Measurements from ENCODE around the gene CRYBG2. TPM values are rescaled to one million over a fixed set of nuclear protein-coding genes. Genes with fewer than 3 reads are reported as not detected.

CRYBG2 gene
- polyA plus RNA-seq, 3 donors = 0.52 TPM; not detected in 2

DNA sequence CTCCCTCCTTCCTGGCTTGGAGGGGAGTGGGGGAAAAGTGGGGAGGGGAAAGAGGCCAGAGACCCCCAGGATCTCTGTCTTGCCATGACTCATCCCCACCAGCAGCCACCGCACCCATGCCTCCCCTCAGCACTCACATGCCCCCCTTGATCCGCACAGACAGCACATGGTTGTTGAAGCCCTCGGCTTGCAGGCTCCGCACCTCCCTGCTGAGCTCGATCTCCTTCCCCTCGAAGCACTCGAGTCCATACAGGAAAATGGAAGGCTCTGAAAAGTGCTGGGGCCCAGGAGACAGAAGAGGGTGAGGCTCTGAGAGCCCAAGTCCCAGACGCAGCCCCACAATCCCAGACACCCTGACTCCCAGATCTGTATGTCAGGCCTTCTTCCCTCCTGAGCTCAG, 25.3 kb downstream of the CRYBG2 start:
- Histone ChIP-seq H2AFZ (ENCODE audit: insufficient read depth, low read depth, low read length, poor library complexity, severe bottlenecking) (no peak overlapping the region), H3K79me2 (ENCODE audit: insufficient read depth, low read length) (no peaks in the 10 kb centered on the region), H3K9me3 (replicated peaks in 1 of 2; ENCODE audit: control insufficient read depth in 1 of 2, insufficient read depth in 1 of 2, low read length in 2 of 2) (no peaks in the 10 kb centered on the region), H3K27me3 (ENCODE audit: control insufficient read depth in 2 of 2, insufficient read depth in 2 of 2, low read length in 2 of 2) (no peaks in the 10 kb centered on the region), H3K27ac (ENCODE audit: low read depth in 1 of 2, low read length in 2 of 2) (no peak overlapping the region), H3K36me3 (replicated peaks in 1 of 2; ENCODE audit: control insufficient read depth in 1 of 2, insufficient read depth in 2 of 2, low read length in 2 of 2) (peaks cover 0 to 9% of the 10 kb centered on the region in 2 donors), H4K20me1 (ENCODE audit: insufficient read depth, low read length) (no peaks in the 10 kb centered on the region), H3K4me1 (ENCODE audit: control insufficient read depth in 1 of 2, insufficient read depth in 2 of 2, low read length in 2 of 2) (peaks cover 7% of the 10 kb centered on the region in 2 donors), H3K4me3 (replicated peaks in 1 of 3; ENCODE audit: low read depth in 2 of 3, low read length in 3 of 3) (no peak overlapping the region), H3K9ac (ENCODE audit: insufficient read depth, low read length, poor library complexity, severe bottlenecking) (no peak overlapping the region), H3K4me2 (replicated peaks; ENCODE audit: extremely low read depth, low read length, poor library complexity, severe bottlenecking) (no peak overlapping the region)
- Mint-ChIP-seq H3K27ac (no peak overlapping the region), H3K36me3 (peaks cover 9% of the 10 kb centered on the region in 2 donors), H3K27me3 (ENCODE audit: low read depth in 3 of 3) (peaks cover 4 to 12% (median 9%) of the 10 kb centered on the region in 3 donors), H3K4me1 (peaks cover 7% of the 10 kb centered on the region), H3K4me3 (no peak overlapping the region), H3K9me3 (peaks cover 0 to 2% (median 0%) of the 10 kb centered on the region in 7 donors)
- TF ChIP-seq, protein P1, sequence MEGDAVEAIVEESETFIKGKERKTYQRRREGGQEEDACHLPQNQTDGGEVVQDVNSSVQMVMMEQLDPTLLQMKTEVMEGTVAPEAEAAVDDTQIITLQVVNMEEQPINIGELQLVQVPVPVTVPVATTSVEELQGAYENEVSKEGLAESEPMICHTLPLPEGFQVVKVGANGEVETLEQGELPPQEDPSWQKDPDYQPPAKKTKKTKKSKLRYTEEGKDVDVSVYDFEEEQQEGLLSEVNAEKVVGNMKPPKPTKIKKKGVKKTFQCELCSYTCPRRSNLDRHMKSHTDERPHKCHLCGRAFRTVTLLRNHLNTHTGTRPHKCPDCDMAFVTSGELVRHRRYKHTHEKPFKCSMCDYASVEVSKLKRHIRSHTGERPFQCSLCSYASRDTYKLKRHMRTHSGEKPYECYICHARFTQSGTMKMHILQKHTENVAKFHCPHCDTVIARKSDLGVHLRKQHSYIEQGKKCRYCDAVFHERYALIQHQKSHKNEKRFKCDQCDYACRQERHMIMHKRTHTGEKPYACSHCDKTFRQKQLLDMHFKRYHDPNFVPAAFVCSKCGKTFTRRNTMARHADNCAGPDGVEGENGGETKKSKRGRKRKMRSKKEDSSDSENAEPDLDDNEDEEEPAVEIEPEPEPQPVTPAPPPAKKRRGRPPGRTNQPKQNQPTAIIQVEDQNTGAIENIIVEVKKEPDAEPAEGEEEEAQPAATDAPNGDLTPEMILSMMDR (IDR thresholded peaks at IDR 0.05) = no peak
- no peak for DNase-seq
- WGBS (ENCODE audit: insufficient coverage) = 86% methylated on average over 1 of the region's 8 CpGs
- intact Hi-C loops (cut with micrococcal nuclease) = no loop called here

DNA sequence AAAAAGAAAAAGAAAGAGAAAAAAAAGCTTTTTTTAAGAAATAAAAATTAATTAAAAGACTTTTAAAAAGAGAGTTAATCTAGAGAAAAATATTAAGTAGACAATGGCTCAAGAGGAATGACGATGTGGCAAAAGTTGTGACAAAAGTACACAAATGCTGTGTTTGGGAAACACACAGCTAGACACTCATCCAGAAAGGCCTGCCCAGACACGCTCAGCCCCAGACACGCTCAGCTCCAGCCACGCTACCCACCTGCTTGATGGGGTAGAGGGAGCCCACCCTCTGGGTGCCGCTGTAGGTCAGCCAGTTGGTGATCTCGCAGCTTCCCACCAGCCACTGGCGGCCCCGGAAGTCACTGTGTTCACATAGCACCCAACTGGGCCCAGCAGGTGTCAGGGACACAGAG, 26.0 kb downstream of the CRYBG2 start:
- no peak overlapping the region for H3K4me3 ChIP-seq (replicated peaks in 1 of 3; ENCODE audit: low read depth in 2 of 3, low read length in 3 of 3)
- Mint-ChIP-seq H3K27me3 (ENCODE audit: low read depth in 3 of 3) (peaks cover 4 to 12% (median 9%) of the 10 kb centered on the region in 3 donors), H3K27ac (peak overlapping the region in 2 of 7 donors; percentile 63 to 77), H3K36me3 (peaks cover 15 to 16% of the 10 kb centered on the region in 2 donors), H3K4me1 (peaks cover 4% of the 10 kb centered on the region), H3K9me3 (peaks cover 0 to 2% (median 0%) of the 10 kb centered on the region in 7 donors), H3K4me3 (no peak overlapping the region)
- no peaks in the 10 kb centered on the region for H4K20me1 ChIP-seq (ENCODE audit: insufficient read depth, low read length)
- peaks cover 1% of the 10 kb centered on the region in 2 donors for H3K4me1 ChIP-seq (ENCODE audit: control insufficient read depth in 1 of 2, insufficient read depth in 2 of 2, low read length in 2 of 2)
- no peak overlapping the region for H3K4me2 ChIP-seq (replicated peaks; ENCODE audit: extremely low read depth, low read length, poor library complexity, severe bottlenecking)
- TF ChIP-seq, protein P1 (IDR thresholded peaks at IDR 0.05) = no peak
- 92% methylated on average over 6 of the region's 8 CpGs for WGBS (ENCODE audit: insufficient coverage)
- H3K79me2 ChIP-seq (ENCODE audit: insufficient read depth, low read length) = no peaks in the 10 kb centered on the region
- no peak overlapping the region for H3K9ac ChIP-seq (ENCODE audit: insufficient read depth, low read length, poor library complexity, severe bottlenecking)
- no peak overlapping the region for H3K27ac ChIP-seq (ENCODE audit: low read depth in 1 of 2, low read length in 2 of 2)
- no peak for DNase-seq
- H3K36me3 ChIP-seq (replicated peaks in 1 of 2; ENCODE audit: control insufficient read depth in 1 of 2, insufficient read depth in 2 of 2, low read length in 2 of 2) = peaks cover 0 to 15% of the 10 kb centered on the region in 2 donors
- intact Hi-C loops (cut with micrococcal nuclease) = no loop called here
- H3K27me3 ChIP-seq (ENCODE audit: control insufficient read depth in 2 of 2, insufficient read depth in 2 of 2, low read length in 2 of 2) = no peaks in the 10 kb centered on the region
- H3K9me3 ChIP-seq (replicated peaks in 1 of 2; ENCODE audit: control insufficient read depth in 1 of 2, insufficient read depth in 1 of 2, low read length in 2 of 2) = no peaks in the 10 kb centered on the region
- no peak overlapping the region for H2AFZ ChIP-seq (ENCODE audit: insufficient read depth, low read depth, low read length, poor library complexity, severe bottlenecking)

Measured in CD14-positive monocyte (primary cell).